Lung (tissue), 12 donors: ENCODE measurements around the gene ADAMTSL2. TPM values are rescaled to one million over a fixed set of nuclear protein-coding genes. Genes with fewer than 3 reads are reported as not detected.
A peak's percentile ranks its signal among the peaks of the same experiment; 100 is the strongest.

Experiments
- ATAC-seq: fragments of 200-7000 bp; cut with Tn5 transposase; one replicate; pipeline ENCODE4 v1.9.1; 2020; ENCODE audit warnings: moderate number of reproducible peaks; ENCODE audit not compliant: insufficient read depth, low FRiP score
- DNase-seq, 3 donors: peaks; one replicate each; pipeline ENCODE4 v3.0.0-alpha.2; 2013 to 2017
- H3K27ac ChIP-seq, 2 donors: one replicate each; pipeline ENCODE4 v1.5.1; 2013; ENCODE audit warnings: mild to moderate bottlenecking in 2 of 2, moderate library complexity in 2 of 2, control low read depth in 1 of 2, inconsistent platforms in 1 of 2, low read depth in 1 of 2, low read length in 1 of 2
- H3K27me3 ChIP-seq, 3 donors: one replicate each; pipeline ENCODE4 v1.5.1; 2013; ENCODE audit warnings: low read length in 2 of 3; ENCODE audit not compliant: control insufficient read depth in 3 of 3, insufficient read depth in 3 of 3
- H3K36me3 ChIP-seq, 4 donors: one replicate each; pipeline ENCODE4 v1.5.1; 2013; ENCODE audit warnings: low read length in 4 of 4, mild to moderate bottlenecking in 1 of 4, moderate library complexity in 1 of 4; ENCODE audit not compliant: control insufficient read depth in 4 of 4, insufficient read depth in 4 of 4
- H3K4me1 ChIP-seq, 5 donors: one replicate each; pipeline ENCODE4 v1.5.1; 2013; ENCODE audit warnings: low read length in 5 of 5, mild to moderate bottlenecking in 2 of 5, moderate library complexity in 1 of 5; ENCODE audit not compliant: control insufficient read depth in 5 of 5, insufficient read depth in 5 of 5
- H3K4me3 ChIP-seq: one replicate; pipeline ENCODE4 v1.5.1; 2013; ENCODE audit warnings: mild to moderate bottlenecking, control low read depth, moderate library complexity
- H3K9ac ChIP-seq, 2 donors: one replicate each; pipeline ENCODE4 v1.5.1; 2013; ENCODE audit warnings: low read length in 2 of 2, control low read depth in 1 of 2; ENCODE audit not compliant: insufficient read depth in 1 of 2
- H3K9me3 ChIP-seq, 4 donors: one replicate each; pipeline ENCODE4 v1.5.1; 2013; ENCODE audit warnings: low read length in 3 of 4, mild to moderate bottlenecking in 1 of 4, moderate library complexity in 1 of 4; ENCODE audit not compliant: control insufficient read depth in 4 of 4, insufficient read depth in 3 of 4
- WGBS, 2 donors: extraction: QIAGEN DNeasy Blood & Tissue Kit; methylation state at CpG; one replicate each; pipeline ENCODE4 v1.1.7; 2013; 5-methylcytosine and 5-hydroxymethylcytosine counted together
- polyA plus RNA-seq, 2 donors: library from polyadenylated mRNA; stranded (reverse); fragments of 200-250 nt; gene quantifications; one replicate each; pipeline ENCODE4 v1.2.1, GENCODE V29; 2013
- total RNA-seq, 2 donors: library from RNA; depleted of rRNA in 1 of 2; stranded (reverse); fragments of >200 nt in 1 of 2; gene quantifications; one replicate each; pipeline ENCODE4 v1.2.1, GENCODE V29; 2014 to 2021
- TF ChIP-seq, protein P1 (sequence below): IDR thresholded peaks from 2 replicates; pipeline ENCODE4 v1.5.1; 2012; ENCODE audit warnings: mild to moderate bottlenecking; ENCODE audit errors: control extremely low read depth, extremely low read depth
- donor health status: control.
- donor health status: control.
- donor health status: Bipolar disorder and iron deficiency.
- donor health status: healthy.
- donor health status: DM: yes; HTN: yes; CAD: no.

Gene ADAMTSL2
- total and polyA plus RNA-seq, 4 donors: 6.4 to 20.6 (median 10.1) TPM

DNA sequence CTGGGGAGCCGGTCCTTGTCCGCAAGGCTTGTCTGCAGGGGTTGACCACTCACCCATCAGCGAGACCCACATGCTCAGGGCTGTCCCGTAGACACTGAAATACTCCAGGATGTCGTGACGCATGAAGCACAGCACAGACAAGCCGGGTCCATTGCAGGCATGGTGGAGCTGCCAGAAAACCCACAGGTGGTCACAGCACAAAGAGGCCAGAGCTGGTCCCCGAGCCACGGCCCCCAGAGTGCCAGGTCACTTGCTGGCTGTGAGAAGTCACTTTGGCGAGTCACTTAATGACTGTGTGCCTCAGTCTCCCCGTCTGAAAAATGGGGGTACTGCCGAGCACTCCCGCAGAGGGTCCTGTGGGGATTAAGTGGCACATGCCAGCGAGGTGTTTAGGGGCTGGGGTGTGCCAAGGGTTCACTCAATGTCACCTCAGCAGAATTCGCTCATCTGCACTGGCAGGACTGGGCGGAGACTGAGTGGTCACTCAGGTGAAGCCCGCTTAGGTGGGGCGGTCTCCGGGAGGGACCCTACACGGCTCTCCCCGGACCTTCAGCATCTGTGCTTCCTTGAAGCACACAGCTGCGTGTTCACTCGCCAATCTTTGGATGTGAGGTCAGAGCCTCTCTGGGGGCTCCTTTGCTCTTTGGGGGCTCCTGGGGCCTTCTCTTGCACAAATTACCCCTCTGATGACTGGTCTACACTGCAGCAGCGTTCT, 14.2 kb upstream of the ADAMTSL2 start:
- H3K9ac ChIP-seq: no peak overlapping the region
- peaks cover 0 to 41% (median 4%) of the 10 kb centered on the region in 5 donors for H3K4me1 ChIP-seq
- H3K9me3 ChIP-seq: no peaks in the 10 kb centered on the region
- TF ChIP-seq, protein P1, sequence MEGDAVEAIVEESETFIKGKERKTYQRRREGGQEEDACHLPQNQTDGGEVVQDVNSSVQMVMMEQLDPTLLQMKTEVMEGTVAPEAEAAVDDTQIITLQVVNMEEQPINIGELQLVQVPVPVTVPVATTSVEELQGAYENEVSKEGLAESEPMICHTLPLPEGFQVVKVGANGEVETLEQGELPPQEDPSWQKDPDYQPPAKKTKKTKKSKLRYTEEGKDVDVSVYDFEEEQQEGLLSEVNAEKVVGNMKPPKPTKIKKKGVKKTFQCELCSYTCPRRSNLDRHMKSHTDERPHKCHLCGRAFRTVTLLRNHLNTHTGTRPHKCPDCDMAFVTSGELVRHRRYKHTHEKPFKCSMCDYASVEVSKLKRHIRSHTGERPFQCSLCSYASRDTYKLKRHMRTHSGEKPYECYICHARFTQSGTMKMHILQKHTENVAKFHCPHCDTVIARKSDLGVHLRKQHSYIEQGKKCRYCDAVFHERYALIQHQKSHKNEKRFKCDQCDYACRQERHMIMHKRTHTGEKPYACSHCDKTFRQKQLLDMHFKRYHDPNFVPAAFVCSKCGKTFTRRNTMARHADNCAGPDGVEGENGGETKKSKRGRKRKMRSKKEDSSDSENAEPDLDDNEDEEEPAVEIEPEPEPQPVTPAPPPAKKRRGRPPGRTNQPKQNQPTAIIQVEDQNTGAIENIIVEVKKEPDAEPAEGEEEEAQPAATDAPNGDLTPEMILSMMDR: no peak
- ATAC-seq (no peak), DNase-seq (no peak)
- H3K27me3 ChIP-seq: no peaks in the 10 kb centered on the region
- H3K4me3 ChIP-seq: no peak overlapping the region
- no peaks in the 10 kb centered on the region for H3K36me3 ChIP-seq
- no peak overlapping the region for H3K27ac ChIP-seq
- WGBS, 2 donors: 88 to 96% methylated on average over 24 of the region's 24 CpGs

DNA sequence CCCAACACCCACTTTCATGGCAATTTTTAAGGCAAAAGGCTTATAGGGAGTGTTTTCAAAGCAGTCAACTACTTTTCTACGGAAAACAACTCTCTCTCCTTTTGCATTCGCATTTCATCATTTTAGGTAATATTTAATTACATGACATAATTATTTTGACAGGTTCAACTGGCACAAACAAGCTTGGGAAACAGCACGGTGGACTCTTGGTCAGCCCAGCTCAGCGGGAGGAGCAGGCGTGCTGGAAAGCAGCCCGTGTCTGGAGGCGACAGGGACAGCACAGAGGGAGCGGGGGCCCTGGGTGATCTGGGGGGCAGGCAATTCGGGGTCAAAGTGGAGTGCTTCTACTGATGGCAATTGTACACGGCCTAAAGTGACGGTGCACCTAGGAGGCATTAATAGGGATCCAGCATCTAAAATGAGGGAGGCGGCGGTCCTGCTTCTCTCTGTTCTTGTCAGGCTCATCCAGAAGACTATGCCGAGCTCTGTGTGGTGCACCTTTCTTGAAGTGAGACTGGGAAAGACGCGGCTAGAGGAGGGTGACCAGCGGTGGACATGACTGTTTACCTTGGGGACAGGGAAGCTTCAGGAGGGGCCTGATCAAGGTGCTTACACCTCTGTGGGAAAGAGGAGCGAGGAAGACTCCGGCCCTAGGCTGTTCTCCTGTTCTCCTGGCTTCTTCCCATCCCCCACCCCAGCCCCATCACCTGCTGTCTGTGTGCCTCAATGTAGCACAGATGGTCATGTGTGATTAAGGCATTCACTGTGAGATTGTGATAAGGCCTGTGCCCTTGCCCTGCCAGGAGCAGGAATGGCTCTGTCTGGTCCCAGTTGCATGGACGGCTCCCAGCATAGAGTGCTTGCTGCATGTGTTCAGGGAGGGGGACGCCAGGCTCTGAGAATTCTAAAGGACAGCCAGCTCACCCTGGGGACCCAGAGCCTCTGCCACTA, 13.1 kb upstream of the ADAMTSL2 start:
- DNase-seq (peak; percentile 44 to 58 (median 49)), ATAC-seq (no peak)
- TF ChIP-seq, protein P1: no peak
- no peaks in the 10 kb centered on the region for H3K36me3 ChIP-seq
- peaks cover 0 to 44% (median 7%) of the 10 kb centered on the region in 5 donors for H3K4me1 ChIP-seq
- H3K27me3 ChIP-seq: no peaks in the 10 kb centered on the region
- no peak overlapping the region for H3K9ac ChIP-seq
- no peak overlapping the region for H3K27ac ChIP-seq
- no peaks in the 10 kb centered on the region for H3K9me3 ChIP-seq
- 88 to 90% methylated on average over 21 of the region's 21 CpGs for WGBS, 2 donors
- no peak overlapping the region for H3K4me3 ChIP-seq

DNA sequence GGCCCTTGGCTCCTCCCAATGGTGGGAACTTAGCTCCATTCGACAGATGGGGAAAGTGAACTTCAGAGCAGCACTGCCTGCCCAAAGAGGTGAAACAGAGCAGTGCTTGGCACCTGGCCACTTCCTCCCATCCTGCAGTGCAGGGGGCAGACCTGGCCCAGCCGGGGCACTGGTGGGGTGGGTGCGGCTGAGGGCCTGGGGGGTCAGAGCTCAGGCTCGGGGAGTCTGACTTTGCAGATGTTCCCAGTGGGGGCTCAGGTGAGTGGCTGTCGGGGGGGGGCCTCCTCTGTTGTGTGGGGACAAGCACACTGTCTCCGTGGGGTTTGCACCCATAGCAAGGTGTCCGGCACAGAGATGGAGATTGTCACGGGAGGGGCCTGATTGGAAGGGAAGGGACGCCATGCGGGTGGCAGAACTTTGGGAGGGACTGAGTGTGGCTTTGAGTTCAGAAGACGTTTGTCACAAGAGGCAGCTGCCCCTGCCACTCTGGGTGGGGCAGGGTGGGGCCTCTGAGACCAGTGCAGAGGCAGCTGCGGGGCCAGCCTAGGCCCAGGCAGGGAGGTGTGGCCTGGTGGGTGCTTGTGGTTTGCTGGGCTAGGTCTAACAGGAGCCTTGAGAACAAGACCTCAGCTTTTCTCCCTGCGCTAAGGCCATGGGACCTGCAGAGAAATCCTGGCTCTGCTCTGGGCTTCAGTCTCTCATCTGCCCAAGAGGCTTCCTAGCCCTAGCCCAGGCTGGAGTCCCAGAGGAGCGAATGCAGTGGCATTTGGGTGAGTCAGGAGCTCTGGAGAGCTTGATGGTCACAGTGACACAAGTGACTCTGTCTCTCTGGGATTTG, 12.2 kb upstream of the ADAMTSL2 start:
- no peak for ATAC-seq
- TF ChIP-seq, protein P1: no peak
- no peak for DNase-seq

More for the DNA sequence above, 12.2 kb upstream of the ADAMTSL2 start:
- Histone ChIP-seq H3K4me1 (peaks cover 0 to 53% (median 16%) of the 10 kb centered on the region in 5 donors), H3K9me3 (no peaks in the 10 kb centered on the region), H3K27me3 (no peaks in the 10 kb centered on the region), H3K9ac (no peak overlapping the region), H3K27ac (no peak overlapping the region), H3K4me3 (no peak overlapping the region), H3K36me3 (no peaks in the 10 kb centered on the region)
- 79 to 85% methylated on average over 14 of the region's 14 CpGs for WGBS, 2 donors
